K562 (cell line): ENCODE measurements around the gene SIGLEC11. TPM values are rescaled to one million over a fixed set of nuclear protein-coding genes. Genes with fewer than 3 reads are reported as not detected.
A peak's percentile ranks its signal among the peaks of the same experiment; 100 is the strongest.

Experiments used
- ETS2 ChIP-seq: IDR thresholded peaks from 2 replicates; pipeline ENCODE4 v1.6.1; 2016; ENCODE audit warnings: borderline replicate concordance, missing genetic modification characterization, mild to moderate bottlenecking, moderate library complexity, missing compliant biosample characterization; ENCODE audit not compliant: poor library complexity, severe bottlenecking
- HBP1 ChIP-seq: fragments of 450-650 bp; formaldehyde crosslinking; IDR thresholded peaks from 2 replicates; pipeline ENCODE4 v1.4.0; 2022; ENCODE audit warnings: missing genetic modification characterization
- HIVEP1 ChIP-seq: fragments of 250-450 bp; sonication (Bioruptor Pico); IDR thresholded peaks from 2 replicates; pipeline ENCODE4 v1.4.0; 2020; ENCODE audit warnings: mild to moderate bottlenecking
- LCOR ChIP-seq: sonication (generic); formaldehyde crosslinking; IDR thresholded peaks from 2 replicates; pipeline ENCODE4 v1.8.0; 2022; ENCODE audit warnings: mild to moderate bottlenecking, missing genetic modification reagents
- MAX ChIP-seq: sonication (generic); formaldehyde crosslinking; IDR thresholded peaks from 2 replicates; pipeline ENCODE4 v1.9.0; 2022; ENCODE audit warnings: mild to moderate bottlenecking, missing genetic modification reagents
- MBD1 ChIP-seq: fragments of 250-450 bp; sonication (Bioruptor Pico); IDR thresholded peaks from 2 replicates; pipeline ENCODE4 v1.8.0; 2022; ENCODE audit warnings: inconsistent platforms
- MED1 ChIP-seq: sonication (generic); formaldehyde crosslinking; IDR thresholded peaks from 2 replicates; pipeline ENCODE4 v1.8.1; 2023; ENCODE audit warnings: missing genetic modification reagents, borderline replicate concordance
- NKRF ChIP-seq: fragments of 450-650 bp; IDR thresholded peaks from 2 replicates; pipeline ENCODE4 v1.6.1; 2016; ENCODE audit warnings: borderline replicate concordance
- PCBP2 ChIP-seq: fragments of 200-400 bp; formaldehyde crosslinking; IDR thresholded peaks from 2 replicates; pipeline ENCODE4 v1.6.1; 2018; ENCODE audit warnings: low read length, low read depth, mild to moderate bottlenecking, moderate library complexity; ENCODE audit not compliant: poor library complexity, severe bottlenecking
- PRPF4 ChIP-seq: fragments of 200-400 bp; formaldehyde crosslinking; IDR thresholded peaks from one replicate; pipeline ENCODE4 v1.6.1; 2017; ENCODE audit warnings: low read length, low read depth, mild to moderate bottlenecking; ENCODE audit not compliant: insufficient read depth, poor library complexity, severe bottlenecking
- SMAD1 ChIP-seq: fragments of 150-350 bp; IDR thresholded peaks from 2 replicates; pipeline ENCODE4 v1.6.1; 2014; ENCODE audit warnings: low read length, low read depth; ENCODE audit not compliant: partially characterized antibody
- ZNF134 ChIP-seq: fragments of 250-450 bp; sonication (Bioruptor Pico); conservative IDR thresholded peaks from 2 replicates; pipeline ENCODE4 v1.4.0; 2020
- ZNF175 ChIP-seq: fragments of 200-800 bp; sonication (Bioruptor generic); IDR thresholded peaks from 2 replicates; pipeline ENCODE4 v1.6.1; 2016; ENCODE audit warnings: low read depth, mild to moderate bottlenecking, missing genetic modification characterization, missing compliant biosample characterization
- ZNF551 ChIP-seq: fragments of 250-450 bp; sonication (Bioruptor Pico); IDR thresholded peaks from 2 replicates; pipeline ENCODE4 v1.5.0; 2021; ENCODE audit warnings: mild to moderate bottlenecking, moderate library complexity
- ZNF79 ChIP-seq: fragments of 250-450 bp; sonication (Bioruptor Pico); IDR thresholded peaks from 2 replicates; pipeline ENCODE4 v1.4.0; 2020; ENCODE audit warnings: low read depth, mild to moderate bottlenecking, moderate library complexity
- polyA plus RNA-seq, 8 experiments: library from polyadenylated mRNA; depleted of rRNA in 4 of 8; stranded (reverse) in 5 of 8; unstranded in 3 of 8; fragments of >200 nt; fragmentation: Nextera tagmentation in 2 of 8; fragmentation: Illumina TruSeq in 1 of 8; extraction: Ambion mirVana in 2 of 8; extraction: Trizol in 1 of 8; gene quantifications; 2 replicates each; pipeline versions ENCODE4 v1.2.1 to v1.2.3, GENCODE V29; 2011 to 2014; ENCODE audit warnings: inconsistent platforms in 1 of 8, missing spikeins in 1 of 8
- total RNA-seq, 7 experiments: library from RNA; depleted of rRNA in 6 of 7; stranded (reverse); fragments of >200 nt in 6 of 7; fragmentation: Illumina TruSeq in 2 of 7; extraction: Trizol in 2 of 7; gene quantifications; 2 replicates each; pipeline versions ENCODE4 v1.2.1 to v1.2.3, GENCODE V29; 2011 to 2021; ENCODE audit warnings: low replicate concordance in 1 of 7
- TF ChIP-seq, protein P1 (sequence below): fragments of 250-450 bp; sonication (Bioruptor Pico); IDR thresholded peaks from 2 replicates; pipeline ENCODE4 v1.9.0; 2021; ENCODE audit warnings: mild to moderate bottlenecking, inconsistent platforms
- TF ChIP-seq, protein P2 (sequence below): sonication (generic); formaldehyde crosslinking; IDR thresholded peaks from 2 replicates; pipeline ENCODE4 v1.8.0; 2022; ENCODE audit warnings: missing genetic modification reagents, mild to moderate bottlenecking, borderline replicate concordance

SIGLEC11 gene
- total and polyA plus RNA-seq, 9 of the 15 experiments (the other 6 are each of a cell fraction or from before 2014, with no cell fraction given), result not detected

DNA sequence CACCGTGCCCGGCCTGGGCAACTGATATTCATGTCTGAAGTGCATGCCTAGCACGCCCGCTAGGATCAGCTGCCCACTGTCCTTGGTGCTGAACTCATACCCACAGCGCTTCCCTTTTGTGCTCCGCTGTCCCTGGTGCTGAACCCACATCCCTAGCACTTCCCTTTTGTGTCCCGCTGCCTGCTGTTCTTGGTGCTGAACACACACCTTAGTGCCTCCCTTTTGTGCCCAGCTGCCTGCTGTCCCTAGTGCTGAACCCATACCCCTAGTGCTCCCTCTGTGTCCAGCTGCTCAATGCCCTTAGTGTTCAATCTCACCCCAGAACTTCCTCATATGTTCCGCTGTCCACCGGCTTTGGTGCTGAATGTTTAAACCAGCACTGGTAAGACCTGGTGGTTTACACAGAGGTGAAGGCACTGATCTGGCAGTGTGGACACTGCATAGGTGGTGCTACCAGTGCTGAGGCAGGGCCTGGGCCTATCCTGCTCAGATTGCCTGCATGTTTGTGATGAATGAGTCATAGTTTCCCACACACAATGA lies 26.3 kb upstream of the SIGLEC11 start (continued):
- TF ChIP-seq MBD1 (CRISPR knock-in tag), result peak; percentile 94
- peak; percentile 100 for TF ChIP-seq NKRF
- TF ChIP-seq ZNF134, result peak; percentile 81
- TF ChIP-seq ZNF551 (CRISPR knock-in tag), result no peak
- TF ChIP-seq PRPF4, result no peak
- no peak for TF ChIP-seq PCBP2
- no peak for TF ChIP-seq ETS2 (tag)
- TF ChIP-seq, protein P1, sequence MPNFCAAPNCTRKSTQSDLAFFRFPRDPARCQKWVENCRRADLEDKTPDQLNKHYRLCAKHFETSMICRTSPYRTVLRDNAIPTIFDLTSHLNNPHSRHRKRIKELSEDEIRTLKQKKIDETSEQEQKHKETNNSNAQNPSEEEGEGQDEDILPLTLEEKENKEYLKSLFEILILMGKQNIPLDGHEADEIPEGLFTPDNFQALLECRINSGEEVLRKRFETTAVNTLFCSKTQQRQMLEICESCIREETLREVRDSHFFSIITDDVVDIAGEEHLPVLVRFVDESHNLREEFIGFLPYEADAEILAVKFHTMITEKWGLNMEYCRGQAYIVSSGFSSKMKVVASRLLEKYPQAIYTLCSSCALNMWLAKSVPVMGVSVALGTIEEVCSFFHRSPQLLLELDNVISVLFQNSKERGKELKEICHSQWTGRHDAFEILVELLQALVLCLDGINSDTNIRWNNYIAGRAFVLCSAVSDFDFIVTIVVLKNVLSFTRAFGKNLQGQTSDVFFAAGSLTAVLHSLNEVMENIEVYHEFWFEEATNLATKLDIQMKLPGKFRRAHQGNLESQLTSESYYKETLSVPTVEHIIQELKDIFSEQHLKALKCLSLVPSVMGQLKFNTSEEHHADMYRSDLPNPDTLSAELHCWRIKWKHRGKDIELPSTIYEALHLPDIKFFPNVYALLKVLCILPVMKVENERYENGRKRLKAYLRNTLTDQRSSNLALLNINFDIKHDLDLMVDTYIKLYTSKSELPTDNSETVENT (CRISPR knock-in tag), result no peak; the same call in 1 of the 2 replicates
- TF ChIP-seq HBP1 (CRISPR knock-in tag), result peak; percentile 94
- peak; percentile 98 for TF ChIP-seq MAX
- no peak for TF ChIP-seq SMAD1
- peak; percentile 77; the same call in 1 of the 2 replicates for TF ChIP-seq ZNF79
- TF ChIP-seq MED1, result peak; percentile 99; the same call in 1 of the 2 replicates
- peak; percentile 82 for TF ChIP-seq HIVEP1 (CRISPR knock-in tag)
- peak; percentile 99 for TF ChIP-seq ZNF175 (CRISPR knock-in tag)
- TF ChIP-seq, protein P2, sequence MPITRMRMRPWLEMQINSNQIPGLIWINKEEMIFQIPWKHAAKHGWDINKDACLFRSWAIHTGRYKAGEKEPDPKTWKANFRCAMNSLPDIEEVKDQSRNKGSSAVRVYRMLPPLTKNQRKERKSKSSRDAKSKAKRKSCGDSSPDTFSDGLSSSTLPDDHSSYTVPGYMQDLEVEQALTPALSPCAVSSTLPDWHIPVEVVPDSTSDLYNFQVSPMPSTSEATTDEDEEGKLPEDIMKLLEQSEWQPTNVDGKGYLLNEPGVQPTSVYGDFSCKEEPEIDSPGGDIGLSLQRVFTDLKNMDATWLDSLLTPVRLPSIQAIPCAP (CRISPR knock-in tag), result peak; percentile 100
- TF ChIP-seq LCOR (CRISPR knock-in tag), result peak; percentile 100
